ENCODE measurements around the gene PNRC2.
"Not testable (repeated sequence)": the region's sequence is repeated elsewhere in the genome, so short reads cannot be mapped to it uniquely, and the experiment has no call there.

PNRC2 gene

GRCh38 chr1:23987038-23987437 lies 27.4 kb downstream of the PNRC2 start:
- DNase-seq (ENCODE audit: low read depth in 1 of 2, low spot score in 1 of 2) = not testable (repeated sequence)

- no peak for DNase-seq (ENCODE audit: low read depth in 1 of 2, low spot score in 1 of 2)
Observed at GRCh38 chr1:23989263-23989662, 29.6 kb downstream of the PNRC2 start.

GRCh38 chr1:23992011-23992410 lies 32.4 kb downstream of the PNRC2 start:
- DNase-seq (ENCODE audit: low read depth in 1 of 2, low spot score in 1 of 2) = not testable (repeated sequence)

- no peak for DNase-seq (ENCODE audit: low read depth in 1 of 2, low spot score in 1 of 2)
Observed at GRCh38 chr1:23995431-23995837, 35.8 kb downstream of the PNRC2 start.

GRCh38 chr1:23996700-23997229 lies 37.1 kb downstream of the PNRC2 start:
- DNase-seq (ENCODE audit: low read depth in 1 of 2, low spot score in 1 of 2) = no peak

GRCh38 chr1:23997812-23998211 lies 38.2 kb downstream of the PNRC2 start:
- no peak for DNase-seq (ENCODE audit: low read depth in 1 of 2, low spot score in 1 of 2)

- DNase-seq (ENCODE audit: low read depth in 1 of 2, low spot score in 1 of 2) = no peak
Observed at GRCh38 chr1:23999156-23999671, 39.6 kb downstream of the PNRC2 start.

- DNase-seq (ENCODE audit: low read depth in 1 of 2, low spot score in 1 of 2) = no peak
Observed at GRCh38 chr1:24002695-24003094, 43.1 kb downstream of the PNRC2 start.

GRCh38 chr1:24003331-24003972 lies 43.8 kb downstream of the PNRC2 start:
- no peak for DNase-seq (ENCODE audit: low read depth in 1 of 2, low spot score in 1 of 2)

- no peak for DNase-seq (ENCODE audit: low read depth in 1 of 2, low spot score in 1 of 2)
Observed at GRCh38 chr1:24004132-24004531, 44.5 kb downstream of the PNRC2 start.

- no peak for DNase-seq (ENCODE audit: low read depth in 1 of 2, low spot score in 1 of 2)
Observed at GRCh38 chr1:24005163-24005562, 45.5 kb downstream of the PNRC2 start.

GRCh38 chr1:24007079-24007478 lies 47.5 kb downstream of the PNRC2 start:
- no peak for DNase-seq (ENCODE audit: low read depth in 1 of 2, low spot score in 1 of 2)

- not testable (repeated sequence) for DNase-seq (ENCODE audit: low read depth in 1 of 2, low spot score in 1 of 2)
Observed at GRCh38 chr1:24008574-24009184, 49.1 kb downstream of the PNRC2 start.

- DNase-seq (ENCODE audit: low read depth in 1 of 2, low spot score in 1 of 2) = no peak
Observed at GRCh38 chr1:24009406-24009805, 49.8 kb downstream of the PNRC2 start.

GRCh38 chr1:24010650-24011049 lies 51.0 kb downstream of the PNRC2 start:
- no peak for DNase-seq (ENCODE audit: low read depth in 1 of 2, low spot score in 1 of 2)

- not testable (repeated sequence) for DNase-seq (ENCODE audit: low read depth in 1 of 2, low spot score in 1 of 2)
Observed at GRCh38 chr1:24012878-24013277, 53.2 kb downstream of the PNRC2 start.

Measured in activated T-helper 1 cell treated with anti-CD3 and anti-CD28 coated beads, Interleukin-2, amount 50 U/mL, for 16 hours (primary cell).